Adrenal gland (tissue), 12 donors: ENCODE results near the gene AHNAK. TPM values are rescaled to one million over a fixed set of nuclear protein-coding genes. Genes with fewer than 3 reads are reported as not detected.

Experiments
- DNase-seq, 7 donors: peaks; one replicate each; pipeline ENCODE4 v3.0.0-alpha.2; 2019 to 2020
- H3K27ac ChIP-seq, 5 donors: fragments of 200-600 bp; sonication (generic) in 4 of 5; 1 replicate in 3 of 5; 2 replicates in 2 of 5; pipeline versions ENCODE4 v1.5.1 to v1.8.0; 2016 to 2020; ENCODE audit warnings: mild to moderate bottlenecking in 1 of 5
- H3K27me3 ChIP-seq: fragments of 200-600 bp; 2 replicates; pipeline ENCODE4 v1.8.0; 2021
- H3K36me3 ChIP-seq, 2 donors: fragments of 200-600 bp; replicated peaks in 1 of 2; 1 replicate in 1 of 2; 2 replicates in 1 of 2; pipeline versions ENCODE4 v1.5.1 to v1.8.0; 2018 to 2022
- H3K4me1 ChIP-seq, 2 donors: fragments of 200-600 bp; replicated peaks in 1 of 2; 1 replicate in 1 of 2; 2 replicates in 1 of 2; pipeline versions ENCODE4 v1.5.1 to v1.8.0; 2018 to 2021
- H3K4me3 ChIP-seq, 4 donors: fragments of 200-600 bp; sonication (generic) in 3 of 4; one replicate each; pipeline ENCODE4 v1.5.1; 2016 to 2018
- H3K9me3 ChIP-seq, 3 donors: fragments of 200-600 bp; sonication (generic) in 1 of 3; replicated peaks in 1 of 3; 1 replicate in 2 of 3; 2 replicates in 1 of 3; pipeline versions ENCODE4 v1.5.1 to v1.8.0; 2016 to 2021
- POLR2A ChIP-seq, 2 donors: fragments of 450-650 bp; IDR thresholded peaks; one replicate each; pipeline ENCODE4 v1.6.1; 2017; ENCODE audit warnings: antibody characterized with exemption in 2 of 2, mild to moderate bottlenecking in 2 of 2, moderate library complexity in 1 of 2
- WGBS, 4 donors: extraction: QIAGEN DNeasy Blood & Tissue Kit in 2 of 4; methylation state at CpG; one replicate each; pipeline versions ENCODE4 v1.1.5 to v1.1.7; 2013 to 2017; 5-methylcytosine and 5-hydroxymethylcytosine counted together
- intact Hi-C, 2 donors: fragments of 100-400 bp; cut with DNase I; formaldehyde crosslinking; loops; one replicate each; pipeline versions ENCODE4 v1.14.1 to v1.15.0; 2022 to 2023
- polyA plus RNA-seq, 3 donors: library from polyadenylated mRNA; stranded (reverse); fragments of 200-250 nt in 2 of 3; fragments of 350-450 nt in 1 of 3; fragmentation: Illumina TruSeq in 1 of 3; extraction: RNeasy Lipid Tissue Mini Kit (QIAGEN cat#74804) in 1 of 3; gene quantifications; one replicate each; pipeline ENCODE4 v1.2.3, GENCODE V29; 2013 to 2014
- total RNA-seq, 9 donors: library from RNA; depleted of rRNA in 4 of 9; stranded (reverse); fragments of >200 nt in 4 of 9; fragments of 120-200 nt in 1 of 9; fragmentation: NEBNext Ultra II Directional in 1 of 9; extraction: Animal tissue kit (Norgen Biotek cat#: 25700) in 1 of 9; gene quantifications; one replicate each; pipeline versions ENCODE4 v1.1.0 to v1.2.4, GENCODE V29; 2013 to 2023
- TF ChIP-seq, protein P1 (sequence below), 6 experiments: fragments of 450-650 bp in 4 of 6; fragments of 200-600 bp in 2 of 6; sonication (generic) in 1 of 6; IDR thresholded peaks; 1 replicate in 5 of 6; 2 replicates in 1 of 6; pipeline versions ENCODE4 v1.5.1 to v1.8.0; 2016 to 2021; ENCODE audit warnings: antibody characterized with exemption in 6 of 6, mild to moderate bottlenecking in 2 of 6, moderate library complexity in 1 of 6
- donor health status: healthy with polysubstance abuse.
- donor health status: Bipolar disorder and iron deficiency.
- donor health status: DM: yes; HTN: yes; CAD: no.
- donor health status: DM: no; HTN: no; CAD: no.
- donor health status: DM: no; HTN: no; CAD: no.
- donor health status: DM: yes; HTN: yes; CAD: no.

The AHNAK gene
- total and polyA plus RNA-seq, 12 donors, result 32.0 to 307 (median 175) TPM

DNA sequence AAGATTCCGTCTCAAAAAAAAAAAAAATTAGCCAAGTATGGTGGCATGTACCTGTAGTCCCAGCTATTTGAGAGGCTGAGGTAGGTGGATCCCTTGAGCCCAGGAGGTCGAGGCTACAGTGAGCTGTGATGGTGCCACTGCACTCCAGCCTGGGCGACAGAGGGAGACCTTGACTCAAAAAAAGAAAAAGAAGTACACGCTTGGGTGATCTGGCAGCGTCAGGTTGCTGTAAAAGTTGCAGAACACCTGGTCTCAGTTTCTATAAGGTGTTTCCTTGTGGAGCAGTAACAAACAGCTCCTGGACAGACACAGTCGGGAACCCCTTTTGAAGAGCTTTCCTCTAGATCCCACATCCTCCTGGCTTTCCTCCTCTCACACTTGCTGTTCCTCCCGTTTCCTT is 82.0 kb downstream of the AHNAK start:
- H3K9me3 ChIP-seq, result no peaks in the 10 kb centered on the region
- H3K4me1 ChIP-seq, result peaks cover 0 to 5% of the 10 kb centered on the region in 2 donors
- H3K27ac ChIP-seq, result no peak overlapping the region
- WGBS, 4 donors, result 64 to 72% (median 66%) methylated on average over 7 of the region's 7 CpGs
- intact Hi-C loops, result no loop called here
- TF ChIP-seq POLR2A (IDR thresholded peaks at IDR 0.05), result no peak
- TF ChIP-seq, protein P1, sequence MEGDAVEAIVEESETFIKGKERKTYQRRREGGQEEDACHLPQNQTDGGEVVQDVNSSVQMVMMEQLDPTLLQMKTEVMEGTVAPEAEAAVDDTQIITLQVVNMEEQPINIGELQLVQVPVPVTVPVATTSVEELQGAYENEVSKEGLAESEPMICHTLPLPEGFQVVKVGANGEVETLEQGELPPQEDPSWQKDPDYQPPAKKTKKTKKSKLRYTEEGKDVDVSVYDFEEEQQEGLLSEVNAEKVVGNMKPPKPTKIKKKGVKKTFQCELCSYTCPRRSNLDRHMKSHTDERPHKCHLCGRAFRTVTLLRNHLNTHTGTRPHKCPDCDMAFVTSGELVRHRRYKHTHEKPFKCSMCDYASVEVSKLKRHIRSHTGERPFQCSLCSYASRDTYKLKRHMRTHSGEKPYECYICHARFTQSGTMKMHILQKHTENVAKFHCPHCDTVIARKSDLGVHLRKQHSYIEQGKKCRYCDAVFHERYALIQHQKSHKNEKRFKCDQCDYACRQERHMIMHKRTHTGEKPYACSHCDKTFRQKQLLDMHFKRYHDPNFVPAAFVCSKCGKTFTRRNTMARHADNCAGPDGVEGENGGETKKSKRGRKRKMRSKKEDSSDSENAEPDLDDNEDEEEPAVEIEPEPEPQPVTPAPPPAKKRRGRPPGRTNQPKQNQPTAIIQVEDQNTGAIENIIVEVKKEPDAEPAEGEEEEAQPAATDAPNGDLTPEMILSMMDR (IDR thresholded peaks at IDR 0.05), result no peak
- H3K4me3 ChIP-seq, result no peak overlapping the region
- no peak for DNase-seq
- H3K36me3 ChIP-seq, result no peaks in the 10 kb centered on the region
- H3K27me3 ChIP-seq, result no peaks in the 10 kb centered on the region

DNA sequence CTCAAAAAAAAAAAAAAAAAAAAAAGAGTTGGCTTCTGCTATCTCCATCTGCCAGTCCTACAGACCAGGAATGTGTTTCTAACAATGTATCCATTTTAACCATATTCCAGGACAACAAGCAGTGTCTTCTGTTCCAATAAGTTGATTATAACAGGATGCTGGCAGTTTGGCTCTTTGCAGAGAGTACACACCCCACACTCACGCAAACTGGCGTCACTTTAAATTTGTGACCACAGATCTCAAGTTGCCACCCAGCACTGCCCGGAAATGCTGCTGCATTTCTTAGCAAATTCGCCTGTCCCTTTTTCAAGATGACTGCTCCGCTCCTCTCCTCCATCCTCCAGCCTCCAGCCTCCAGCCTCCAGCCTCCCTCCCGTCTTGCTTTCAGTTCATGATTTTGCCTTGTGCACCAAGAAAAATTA is 83.5 kb downstream of the AHNAK start:
- WGBS, 4 donors, result 84 to 88% (median 85%) methylated on average over 6 of the region's 6 CpGs
- no peaks in the 10 kb centered on the region for H3K36me3 ChIP-seq
- peaks cover 0 to 5% of the 10 kb centered on the region in 2 donors for H3K4me1 ChIP-seq
- H3K4me3 ChIP-seq, result no peak overlapping the region
- no peak overlapping the region for H3K27ac ChIP-seq
- DNase-seq, result no peak
- no peaks in the 10 kb centered on the region for H3K27me3 ChIP-seq
- intact Hi-C loops, result no loop called here
- H3K9me3 ChIP-seq, result no peaks in the 10 kb centered on the region
- TF ChIP-seq, protein P1 (IDR thresholded peaks at IDR 0.05), result no peak
- TF ChIP-seq POLR2A (IDR thresholded peaks at IDR 0.05), result no peak

DNA sequence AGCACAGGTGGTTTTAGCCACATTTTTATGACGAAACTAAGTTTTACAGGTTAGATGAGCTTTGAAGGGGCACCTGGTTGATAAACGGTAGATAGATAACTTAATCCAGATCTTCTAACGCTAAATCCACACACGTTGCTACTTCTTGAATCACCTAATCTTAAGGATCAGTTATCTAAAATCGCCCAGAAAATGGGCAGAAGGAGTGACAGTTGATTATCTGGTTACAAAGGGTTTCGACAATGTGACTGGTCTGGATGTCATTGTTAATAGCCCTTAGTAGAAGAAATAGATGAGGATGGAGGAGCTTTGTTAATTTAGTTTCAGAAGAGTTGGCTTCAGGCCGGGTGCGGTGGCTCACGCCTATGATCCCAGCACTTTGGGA is 84.1 kb downstream of the AHNAK start:
- DNase-seq, result no peak
- Histone ChIP-seq H3K4me1 (no peaks in the 10 kb centered on the region), H3K27ac (no peak overlapping the region), H3K36me3 (no peaks in the 10 kb centered on the region), H3K4me3 (no peak overlapping the region), H3K9me3 (no peaks in the 10 kb centered on the region), H3K27me3 (no peaks in the 10 kb centered on the region)
- intact Hi-C loops, result no loop called here
- WGBS, 4 donors, result 89 to 94% (median 93%) methylated on average over 9 of the region's 9 CpGs
- no peak for TF ChIP-seq POLR2A (IDR thresholded peaks at IDR 0.05)
- TF ChIP-seq, protein P1 (IDR thresholded peaks at IDR 0.05), result no peak

DNA sequence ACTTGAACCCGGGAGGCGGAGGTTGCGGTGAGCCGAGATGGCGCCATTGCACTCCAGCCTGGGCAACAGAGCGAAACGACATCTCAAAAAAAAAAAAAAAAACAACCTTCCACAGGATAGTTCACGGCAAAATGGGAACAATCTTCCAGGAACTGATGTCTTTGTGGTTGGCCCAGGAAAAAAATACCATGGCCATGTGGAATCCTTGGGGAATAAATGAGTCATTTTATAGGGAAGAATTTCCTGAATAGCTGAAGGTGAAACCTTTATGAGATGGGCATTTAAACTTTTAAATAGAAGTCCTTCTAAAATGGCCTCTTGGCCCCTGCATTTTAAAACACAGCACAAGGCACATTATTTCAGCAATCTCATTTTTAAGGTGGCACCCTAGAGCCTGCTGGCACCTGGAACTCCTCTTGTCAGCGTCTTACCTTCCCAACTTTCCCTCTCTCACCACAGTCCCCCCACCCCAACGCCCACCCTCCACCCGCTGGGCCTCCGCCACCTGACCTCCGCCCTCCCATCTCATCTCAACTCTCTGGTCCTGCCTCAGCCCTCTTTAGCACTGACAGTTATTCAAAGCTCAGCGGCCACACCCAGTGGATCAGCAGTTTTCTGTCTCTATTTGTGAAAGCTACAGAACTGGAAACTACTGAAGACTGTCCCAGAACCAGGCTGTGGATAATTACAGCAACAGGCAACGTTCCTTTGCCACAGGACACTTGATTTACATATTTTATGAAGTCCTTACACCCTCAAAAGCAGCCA is 84.7 kb downstream of the AHNAK start:
- H3K9me3 ChIP-seq, result no peaks in the 10 kb centered on the region
- no peak overlapping the region for H3K27ac ChIP-seq
- no peaks in the 10 kb centered on the region for H3K36me3 ChIP-seq
- WGBS, 4 donors, result 75 to 80% (median 78%) methylated on average over 15 of the region's 15 CpGs
- no peak for DNase-seq
- TF ChIP-seq, protein P1 (IDR thresholded peaks at IDR 0.05), result no peak
- TF ChIP-seq POLR2A (IDR thresholded peaks at IDR 0.05), result no peak
- H3K4me3 ChIP-seq, result no peak overlapping the region
- intact Hi-C loops, result no loop called here
- H3K27me3 ChIP-seq, result no peaks in the 10 kb centered on the region
- no peaks in the 10 kb centered on the region for H3K4me1 ChIP-seq
